H9 (cell line): Measurements from ENCODE around the gene TNFAIP8L1. TPM values are rescaled to one million over a fixed set of nuclear protein-coding genes. Genes with fewer than 3 reads are reported as not detected.

Experiments used
- DNase-seq: peaks from one replicate; pipeline ENCODE4 v3.0.0-alpha.2; 2017
- H2AFZ ChIP-seq: one replicate; pipeline ENCODE4 v1.6.1; 2013; ENCODE audit warnings: mild to moderate bottlenecking, low read length, control low read depth, moderate library complexity
- H2AK5ac ChIP-seq: 2 replicates; pipeline ENCODE4 v1.6.1; 2013; ENCODE audit warnings: low read length, control low read depth, mixed read lengths; ENCODE audit not compliant: insufficient read length
- H2BK120ac ChIP-seq: one replicate; pipeline ENCODE4 v1.6.1; 2013; ENCODE audit warnings: low read depth, mild to moderate bottlenecking, low read length, control low read depth, inconsistent platforms; ENCODE audit not compliant: poor library complexity, severe bottlenecking
- H2BK12ac ChIP-seq: 2 replicates; pipeline ENCODE4 v1.6.1; 2013; ENCODE audit warnings: low read length, control low read depth, mixed read lengths, low read depth; ENCODE audit not compliant: insufficient read length
- H2BK15ac ChIP-seq: 2 replicates; pipeline ENCODE4 v1.6.1; 2013; ENCODE audit warnings: low read depth, low read length, control low read depth
- H2BK20ac ChIP-seq: one replicate; pipeline ENCODE4 v1.6.1; 2013; ENCODE audit warnings: low read depth, mild to moderate bottlenecking, low read length, control low read depth, inconsistent platforms; ENCODE audit not compliant: poor library complexity, severe bottlenecking
- H2BK5ac ChIP-seq: 2 replicates; pipeline ENCODE4 v1.6.1; 2013; ENCODE audit warnings: low read length, control low read depth, mixed read lengths; ENCODE audit not compliant: insufficient read length
- H3K14ac ChIP-seq: 2 replicates; pipeline ENCODE4 v1.6.1; 2013; ENCODE audit warnings: low read length, control low read depth; ENCODE audit not compliant: insufficient read depth
- H3K18ac ChIP-seq: 2 replicates; pipeline ENCODE4 v1.6.1; 2013; ENCODE audit warnings: low read depth, mild to moderate bottlenecking, mixed read lengths, low read length, control low read depth; ENCODE audit not compliant: insufficient read length
- H3K23ac ChIP-seq: 2 replicates; pipeline ENCODE4 v1.6.1; 2013; ENCODE audit warnings: low read length, control low read depth, mixed read lengths, low read depth; ENCODE audit not compliant: insufficient read length
- H3K23me2 ChIP-seq: 2 replicates; pipeline ENCODE4 v1.6.1; 2013; ENCODE audit warnings: low read depth, mild to moderate bottlenecking, mixed read lengths, low read length, control low read depth; ENCODE audit not compliant: insufficient read length, poor library complexity, severe bottlenecking
- H3K27ac ChIP-seq: 2 replicates; pipeline ENCODE4 v1.5.1; 2013; ENCODE audit warnings: low read length, control low read depth, mixed read lengths, low read depth; ENCODE audit not compliant: insufficient read length
- H3K27me3 ChIP-seq: 2 replicates; pipeline ENCODE4 v1.6.1; 2013; ENCODE audit warnings: low read length, control low read depth, inconsistent platforms; ENCODE audit not compliant: insufficient read depth
- H3K4ac ChIP-seq: 2 replicates; pipeline ENCODE4 v1.6.1; 2013; ENCODE audit warnings: low read depth, mild to moderate bottlenecking, control low read depth, inconsistent platforms, low read length, moderate library complexity
- H3K4me1 ChIP-seq: 2 replicates; pipeline ENCODE4 v1.6.1; 2013; ENCODE audit warnings: low read length, control low read depth, inconsistent platforms; ENCODE audit not compliant: insufficient read depth
- H3K4me2 ChIP-seq: 2 replicates; pipeline ENCODE4 v1.6.1; 2013; ENCODE audit warnings: low read length, control low read depth, mixed read lengths; ENCODE audit not compliant: insufficient read length, insufficient read depth
- H3K56ac ChIP-seq: 2 replicates; pipeline ENCODE4 v1.6.1; 2013; ENCODE audit warnings: low read depth, mild to moderate bottlenecking, mixed read lengths, low read length, control low read depth; ENCODE audit not compliant: insufficient read length
- H3K79me1 ChIP-seq: 2 replicates; pipeline ENCODE4 v1.6.1; 2013; ENCODE audit warnings: low read depth, mild to moderate bottlenecking, moderate library complexity, low read length, control low read depth, inconsistent platforms; ENCODE audit not compliant: insufficient read depth, poor library complexity, severe bottlenecking
- H3K79me2 ChIP-seq: 2 replicates; pipeline ENCODE4 v1.6.1; 2013; ENCODE audit warnings: low read length, control low read depth, inconsistent platforms; ENCODE audit not compliant: insufficient read depth
- H3K9ac ChIP-seq: 2 replicates; pipeline ENCODE4 v1.6.1; 2013; ENCODE audit warnings: low read length, control low read depth, mixed read lengths; ENCODE audit not compliant: insufficient read length; ENCODE audit errors: extremely low read depth
- H3K9me3 ChIP-seq: one replicate; pipeline ENCODE4 v1.6.1; 2013; ENCODE audit warnings: low read depth, low read length, inconsistent platforms; ENCODE audit not compliant: control insufficient read depth
- H3T11ph ChIP-seq: one replicate; pipeline ENCODE4 v1.6.1; 2013; ENCODE audit warnings: mild to moderate bottlenecking, low read length, control low read depth, inconsistent platforms
- H4K20me1 ChIP-seq: one replicate; pipeline ENCODE4 v1.6.1; 2013; ENCODE audit not compliant: control insufficient read depth, insufficient read length, insufficient read depth
- H4K5ac ChIP-seq: 2 replicates; pipeline ENCODE4 v1.6.1; 2013; ENCODE audit warnings: low read depth, mild to moderate bottlenecking, mixed read lengths, low read length, control low read depth; ENCODE audit not compliant: insufficient read length
- H4K8ac ChIP-seq: replicated peaks from 2 replicates; pipeline ENCODE4 v1.6.1; 2013; ENCODE audit warnings: low read length, control low read depth, mixed read lengths, low read depth; ENCODE audit not compliant: insufficient read length
- H4K91ac ChIP-seq: 2 replicates; pipeline ENCODE4 v1.6.1; 2013; ENCODE audit warnings: low read depth, mild to moderate bottlenecking, moderate library complexity, mixed read lengths, low read length, control low read depth; ENCODE audit not compliant: insufficient read length
- H3K27ac Mint-ChIP-seq, 3 experiments: 2 replicates in 2 of 3; 3 replicates in 1 of 3; pipeline ENCODE4 v1.8.0; 2020 to 2021; ENCODE audit warnings: mixed read lengths in 3 of 3, mild to moderate bottlenecking in 1 of 3, moderate library complexity in 1 of 3
- H3K27me3 Mint-ChIP-seq: 2 replicates; pipeline ENCODE4 v1.8.0; 2021; ENCODE audit warnings: low read depth, mild to moderate bottlenecking, moderate library complexity, mixed read lengths
- H3K36me3 Mint-ChIP-seq, 3 experiments: 2 replicates in 2 of 3; 3 replicates in 1 of 3; pipeline ENCODE4 v1.8.0; 2020 to 2021; ENCODE audit warnings: low read depth in 3 of 3, mixed read lengths in 3 of 3; ENCODE audit not compliant: insufficient read depth in 1 of 3
- H3K4me1 Mint-ChIP-seq, 2 experiments: 2 replicates each; pipeline ENCODE4 v1.8.0; 2020; ENCODE audit warnings: mixed read lengths in 2 of 2
- H3K4me3 Mint-ChIP-seq, 2 experiments: 2 replicates in 1 of 2; 3 replicates in 1 of 2; pipeline ENCODE4 v1.8.0; 2020 to 2021; ENCODE audit warnings: mild to moderate bottlenecking in 2 of 2, mixed read lengths in 2 of 2, moderate library complexity in 1 of 2
- H3K9me3 Mint-ChIP-seq, 2 experiments: 2 replicates in 1 of 2; 3 replicates in 1 of 2; pipeline ENCODE4 v1.8.0; 2020; ENCODE audit warnings: mild to moderate bottlenecking in 2 of 2, mixed read lengths in 2 of 2, moderate library complexity in 1 of 2
- WGBS: extraction: QIAGEN DNeasy Blood & Tissue Kit; methylation state at CpG from one replicate; pipeline ENCODE4 v1.1.7; 2013; ENCODE audit warnings: missing lambda C conversion rate, low lambda C conversion rate, mixed read lengths; ENCODE audit not compliant: insufficient read length; ENCODE audit errors: extremely low coverage; 5-methylcytosine and 5-hydroxymethylcytosine counted together
- total RNA-seq: library from RNA; stranded (reverse); gene quantifications from 2 replicates; pipeline ENCODE4 v1.2.1, GENCODE V29; 2021
- TF ChIP-seq, protein P1 (sequence below): fragments of 200-600 bp; sonication (generic); conservative IDR thresholded peaks from 3 replicates; pipeline ENCODE4 v1.8.0; 2021; ENCODE audit warnings: antibody characterized with exemption, mild to moderate bottlenecking

TNFAIP8L1 gene
- total RNA-seq, 1 experiment from 2014 or later = 4.2 TPM

DNA sequence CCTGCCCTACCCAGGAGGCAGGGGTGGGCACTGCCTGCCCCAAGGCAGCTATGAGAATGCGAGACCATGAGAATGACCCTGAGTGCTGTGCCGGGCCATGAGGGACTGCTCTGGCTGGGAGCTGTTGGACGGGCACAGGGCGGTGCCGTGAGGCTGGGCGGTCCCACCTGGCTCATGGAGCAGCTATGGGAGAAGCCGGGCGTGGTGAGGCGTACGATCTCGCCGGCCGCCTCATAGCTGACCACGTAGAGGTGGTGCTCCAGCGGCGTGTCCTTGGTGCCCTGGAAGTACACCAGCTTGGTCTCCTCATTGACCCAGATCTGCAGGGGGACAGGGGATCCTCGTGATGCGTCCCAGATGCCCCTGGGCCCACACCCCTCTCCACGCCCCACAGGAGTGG is 50.1 kb downstream of the TNFAIP8L1 start:
- Histone ChIP-seq H3T11ph (no peak overlapping the region), H3K79me2 (no peaks in the 10 kb centered on the region), H4K20me1 (no peaks in the 10 kb centered on the region), H3K56ac (no peak overlapping the region), H3K79me1 (no peaks in the 10 kb centered on the region), H4K5ac (no peak overlapping the region), H2BK15ac (no peak overlapping the region), H3K23ac (no peak overlapping the region), H2BK5ac (no peak overlapping the region), H3K4ac (no peak overlapping the region), H3K4me2 (no peak overlapping the region), H2AFZ (no peak overlapping the region), H3K18ac (no peak overlapping the region), H2BK120ac (no peak overlapping the region), H2AK5ac (no peak overlapping the region), H3K4me1 (no peaks in the 10 kb centered on the region), H3K14ac (no peak overlapping the region), H3K23me2 (no peaks in the 10 kb centered on the region), H3K27ac (no peak overlapping the region), H4K91ac (no peak overlapping the region), H2BK12ac (no peak overlapping the region), H3K9ac (no peak overlapping the region), H4K8ac (no peak overlapping the region), H2BK20ac (no peak overlapping the region), H3K27me3 (no peaks in the 10 kb centered on the region), H3K9me3 (no peaks in the 10 kb centered on the region)
- Mint-ChIP-seq H3K27ac (no peak overlapping the region; a peak in 1 of 7 replicates), H3K36me3 (peaks cover 23 to 61% (median 35%) of the 10 kb centered on the region in 3 experiments), H3K27me3 (no peaks in the 10 kb centered on the region), H3K4me3 (no peak overlapping the region), H3K9me3 (no peaks in the 10 kb centered on the region), H3K4me1 (no peaks in the 10 kb centered on the region)
- no CpG with 5 or more reads among the region's 19 CpGs for WGBS
- TF ChIP-seq, protein P1, sequence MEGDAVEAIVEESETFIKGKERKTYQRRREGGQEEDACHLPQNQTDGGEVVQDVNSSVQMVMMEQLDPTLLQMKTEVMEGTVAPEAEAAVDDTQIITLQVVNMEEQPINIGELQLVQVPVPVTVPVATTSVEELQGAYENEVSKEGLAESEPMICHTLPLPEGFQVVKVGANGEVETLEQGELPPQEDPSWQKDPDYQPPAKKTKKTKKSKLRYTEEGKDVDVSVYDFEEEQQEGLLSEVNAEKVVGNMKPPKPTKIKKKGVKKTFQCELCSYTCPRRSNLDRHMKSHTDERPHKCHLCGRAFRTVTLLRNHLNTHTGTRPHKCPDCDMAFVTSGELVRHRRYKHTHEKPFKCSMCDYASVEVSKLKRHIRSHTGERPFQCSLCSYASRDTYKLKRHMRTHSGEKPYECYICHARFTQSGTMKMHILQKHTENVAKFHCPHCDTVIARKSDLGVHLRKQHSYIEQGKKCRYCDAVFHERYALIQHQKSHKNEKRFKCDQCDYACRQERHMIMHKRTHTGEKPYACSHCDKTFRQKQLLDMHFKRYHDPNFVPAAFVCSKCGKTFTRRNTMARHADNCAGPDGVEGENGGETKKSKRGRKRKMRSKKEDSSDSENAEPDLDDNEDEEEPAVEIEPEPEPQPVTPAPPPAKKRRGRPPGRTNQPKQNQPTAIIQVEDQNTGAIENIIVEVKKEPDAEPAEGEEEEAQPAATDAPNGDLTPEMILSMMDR = no peak
- DNase-seq = no peak
